ENCODE measurements around the gene ZFAND3.

GRCh38 chr6:38192011-38192410, 372.5 kb downstream of the ZFAND3 start:
- TF ChIP-seq POLR2A (IDR thresholded peaks at IDR 0.05) (no peak), CTCF (IDR thresholded peaks at IDR 0.05) (no peak)
